PC-3 (cell line): ENCODE measurements around the gene KIF20B. TPM values are rescaled to one million over a fixed set of nuclear protein-coding genes. Genes with fewer than 3 reads are reported as not detected.

Experiments
- ATAC-seq: fragments of 200-7000 bp; cut with Tn5 transposase; 2 replicates; pipeline ENCODE4 v1.9.1; 2020; ENCODE audit warnings: mild to moderate bottlenecking, moderate library complexity
- BruUV-seq: library from RNA; stranded (reverse); fragments of 400-500 nt; replicated peaks from 2 replicates; lab custom pipeline; 2021; lab: Mats Ljungman, UMichigan
- CTCF ChIA-PET: fragments of 300-600 bp; sonication (Branson Sonifier 250); formaldehyde crosslinking; loops from one replicate; lab custom pipeline; 2022; ENCODE audit warnings: antibody characterized with exemption; lab: Charles Lee
- POLR2A ChIA-PET: fragments of 300-600 bp; sonication (Branson Sonifier 250); formaldehyde crosslinking; loops from one replicate; lab custom pipeline; 2022; ENCODE audit warnings: antibody characterized with exemption; ENCODE audit not compliant: unreplicated experiment; lab: Charles Lee
- DNase-seq: peaks from one replicate; pipeline ENCODE4 v3.0.0-alpha.2; 2015
- H2AFZ ChIP-seq: fragments of 300-600 bp; sonication (generic); 2 replicates; pipeline ENCODE4 v1.6.0; 2016; ENCODE audit warnings: antibody characterized with exemption, low read length
- H3F3A ChIP-seq: fragments of 300-600 bp; sonication (generic); one replicate; pipeline ENCODE4 v1.6.0; 2017; ENCODE audit warnings: antibody characterized with exemption, low read length, control low read depth, mild to moderate bottlenecking; ENCODE audit not compliant: unreplicated experiment
- H3K27ac ChIP-seq: fragments of 300-600 bp; sonication (generic); 2 replicates; pipeline ENCODE4 v1.5.1; 2016; ENCODE audit warnings: mild to moderate bottlenecking, low read length
- H3K27me3 ChIP-seq: fragments of 300-600 bp; sonication (generic); 2 replicates; pipeline ENCODE4 v1.6.1; 2016; ENCODE audit warnings: low read length, mixed read lengths
- H3K36me3 ChIP-seq: fragments of 300-600 bp; sonication (generic); 2 replicates; pipeline ENCODE4 v1.6.1; 2016; ENCODE audit warnings: low read depth, mixed run types, low read length, mixed read lengths
- H3K4me1 ChIP-seq: fragments of 300-600 bp; sonication (generic); 2 replicates; pipeline ENCODE4 v1.5.1; 2016; ENCODE audit warnings: low read length; ENCODE audit not compliant: insufficient read depth
- H3K4me2 ChIP-seq: fragments of 300-600 bp; sonication (generic); 2 replicates; pipeline ENCODE4 v1.6.0; 2016; ENCODE audit warnings: low read length
- H3K4me3 ChIP-seq: fragments of 300-600 bp; sonication (generic); 2 replicates; pipeline ENCODE4 v1.5.1; 2016; ENCODE audit warnings: mild to moderate bottlenecking, low read length, mixed read lengths
- H3K79me2 ChIP-seq: fragments of 300-600 bp; sonication (generic); 2 replicates; pipeline ENCODE4 v1.6.1; 2017; ENCODE audit warnings: low read length, mixed read lengths
- H3K9ac ChIP-seq: fragments of 300-600 bp; sonication (generic); 2 replicates; pipeline ENCODE4 v1.6.0; 2016; ENCODE audit warnings: mild to moderate bottlenecking, low read length
- H3K9me2 ChIP-seq: fragments of 300-600 bp; sonication (generic); replicated peaks from 2 replicates; pipeline ENCODE4 v1.6.1; 2016; ENCODE audit warnings: mixed run types, low read length, mixed read lengths
- H3K9me3 ChIP-seq: fragments of 300-600 bp; sonication (generic); 2 replicates; pipeline ENCODE4 v1.6.1; 2016; ENCODE audit warnings: low read length, mixed read lengths
- H4K20me1 ChIP-seq: fragments of 300-600 bp; sonication (generic); 2 replicates; pipeline ENCODE4 v1.6.1; 2016; ENCODE audit warnings: low read length, mixed read lengths
- CTCF ChIP-seq: fragments of 300-600 bp; sonication (generic); conservative IDR thresholded peaks from 2 replicates; pipeline ENCODE4 v1.5.1; 2017; ENCODE audit warnings: antibody characterized with exemption, low read depth, mild to moderate bottlenecking, low read length
- EZH2 ChIP-seq: fragments of 300-600 bp; sonication (generic); IDR thresholded peaks from one replicate; pipeline ENCODE4 v1.6.1; 2017; ENCODE audit warnings: antibody characterized with exemption, mild to moderate bottlenecking, low read length; ENCODE audit not compliant: unreplicated experiment
- EZH2phosphoT487 ChIP-seq: fragments of 300-600 bp; sonication (generic); IDR thresholded peaks from 2 replicates; pipeline ENCODE4 v1.6.1; 2018; ENCODE audit warnings: mild to moderate bottlenecking, antibody characterized with exemption, low read length, borderline replicate concordance
- intact Hi-C: fragments of 100-400 bp; cut with micrococcal nuclease; formaldehyde crosslinking; loops from 2 replicates; pipeline ENCODE4 v1.9.0; 2023
- total RNA-seq: library from RNA; depleted of rRNA; stranded (reverse); fragments of >200 nt; gene quantifications from 2 replicates; pipeline ENCODE4 v1.2.3, GENCODE V29; 2014

Gene KIF20B
- total RNA-seq, 1 experiment from 2014 or later: 12.6 TPM

- CTCF ChIA-PET: no interaction called here
- intact Hi-C loops: no loop called here
Observed at GRCh38 chr10:89773081-89773480, 71.7 kb downstream of the KIF20B start.

DNA sequence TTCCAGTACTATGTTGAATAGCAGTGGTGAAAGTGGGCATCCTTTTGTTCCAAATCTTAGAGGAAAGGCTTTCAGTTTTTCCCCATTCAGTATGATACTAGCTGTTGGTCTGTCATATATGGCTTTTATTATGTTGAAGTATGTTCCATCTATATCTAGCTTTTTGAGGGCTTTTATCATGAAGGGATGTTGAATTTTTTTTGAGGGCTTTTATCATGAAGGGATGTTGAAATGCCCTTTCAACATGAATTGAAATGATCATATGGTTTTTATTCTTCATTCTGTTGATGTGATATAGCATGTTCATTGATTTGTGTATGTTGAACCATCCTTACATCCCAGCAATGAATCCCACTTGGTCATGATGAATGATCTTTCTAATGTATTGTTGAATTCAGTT is 75.3 kb downstream of the KIF20B start:
- no TSS peak for BruUV-seq
- intact Hi-C loops: no loop called here
- no peaks in the 10 kb centered on the region for H3F3A ChIP-seq
- ChIA-PET CTCF (no interaction called here), POLR2A (no interaction called here)
- no peaks in the 10 kb centered on the region for H3K27me3 ChIP-seq
- H3K4me3 ChIP-seq: no peak overlapping the region
- peaks cover 17% of the 10 kb centered on the region for H3K36me3 ChIP-seq
- no peaks in the 10 kb centered on the region for H3K4me1 ChIP-seq
- no peak overlapping the region for H3K9ac ChIP-seq
- H3K9me3 ChIP-seq: no peaks in the 10 kb centered on the region
- H3K4me2 ChIP-seq: no peak overlapping the region
- H3K27ac ChIP-seq: no peak overlapping the region
- no peak for ATAC-seq
- H3K79me2 ChIP-seq: no peaks in the 10 kb centered on the region
- TF ChIP-seq EZH2phosphoT487 (no peak), EZH2 (no peak)
- no peak for DNase-seq
- no peaks in the 10 kb centered on the region for H4K20me1 ChIP-seq
- no peak overlapping the region for H2AFZ ChIP-seq
- H3K9me2 ChIP-seq: no peaks in the 10 kb centered on the region

More at GRCh38 chr10:89773081-89773480, 71.7 kb downstream of the KIF20B start:
- H2AFZ ChIP-seq: no peak overlapping the region
- no peak overlapping the region for H3K4me2 ChIP-seq
- H3K36me3 ChIP-seq: peaks cover 31% of the 10 kb centered on the region
- no TSS peak for BruUV-seq
- no peaks in the 10 kb centered on the region for H3K79me2 ChIP-seq
- no peaks in the 10 kb centered on the region for H3K9me3 ChIP-seq
- no peaks in the 10 kb centered on the region for H4K20me1 ChIP-seq
- POLR2A ChIA-PET: interaction anchor here (0.6 kb wide), 1 partner anchor 129 kb away, joined by 3 read pairs; no protein-coding TSS in a partner anchor
- DNase-seq (no peak), ATAC-seq (no peak)
- H3K27ac ChIP-seq: no peak overlapping the region
- H3F3A ChIP-seq: no peaks in the 10 kb centered on the region
- H3K27me3 ChIP-seq: no peaks in the 10 kb centered on the region
- no peak for TF ChIP-seq CTCF
- TF ChIP-seq EZH2phosphoT487: no peak
- TF ChIP-seq EZH2: no peak
- H3K9me2 ChIP-seq: no peaks in the 10 kb centered on the region
- no peaks in the 10 kb centered on the region for H3K4me1 ChIP-seq
- no peak overlapping the region for H3K9ac ChIP-seq
- H3K4me3 ChIP-seq: no peak overlapping the region

DNA sequence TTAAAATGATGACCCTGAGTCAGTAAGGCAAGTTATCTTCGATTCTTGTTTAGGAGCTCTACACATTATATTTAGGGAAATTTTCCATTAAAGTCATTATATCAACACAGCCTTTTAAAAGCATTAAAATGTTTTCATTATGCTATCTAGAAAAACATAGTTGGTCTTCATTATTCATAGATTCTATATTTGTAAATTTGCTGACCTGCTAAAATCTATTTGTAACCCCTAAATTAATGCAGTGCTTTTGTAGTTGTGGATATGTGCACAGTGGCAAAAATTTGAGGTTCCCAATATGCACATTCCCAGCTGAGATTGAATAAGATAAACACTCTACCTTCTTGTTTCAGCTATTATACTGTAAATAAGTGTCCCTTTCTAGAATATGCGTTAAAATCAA is 81.1 kb downstream of the KIF20B start:
- intact Hi-C loops: no loop called here
- Histone ChIP-seq H3K27ac (no peak overlapping the region), H3K9me3 (no peaks in the 10 kb centered on the region), H2AFZ (no peak overlapping the region), H3K9me2 (no peaks in the 10 kb centered on the region), H3K9ac (no peak overlapping the region), H4K20me1 (no peaks in the 10 kb centered on the region), H3K4me1 (no peaks in the 10 kb centered on the region), H3K36me3 (0 out of 2 replicates have a peak, but pooled peaks cover 7% of the 10 kb centered on the region), H3K27me3 (no peaks in the 10 kb centered on the region), H3K79me2 (no peaks in the 10 kb centered on the region), H3F3A (no peaks in the 10 kb centered on the region), H3K4me3 (no peak overlapping the region), H3K4me2 (no peak overlapping the region)
- TF ChIP-seq EZH2phosphoT487 (no peak), EZH2 (no peak), CTCF (no peak)
- BruUV-seq: no TSS peak
- DNase-seq (no peak), ATAC-seq (no peak)
- ChIA-PET CTCF (interaction anchor here (0.5 to 0.7 kb wide), 2 partner anchors 198 to 548 kb away, joined by 3 to 7 read pairs; no protein-coding TSS in a partner anchor), POLR2A (no interaction called here)
